Kidney (tissue), 14 donors: ENCODE results near the gene GOLGA6C. TPM values are rescaled to one million over a fixed set of nuclear protein-coding genes. Genes with fewer than 3 reads are reported as not detected.

ENCODE experiments used
- DNase-seq, 5 donors: peaks; one replicate each; pipeline ENCODE4 v3.0.0-alpha.2; 2013 to 2020
- FAIRE-seq: peaks from 2 replicates; lab custom pipeline; 2012; peaks lifted over from hg19 to GRCh38; lab: Jason Lieb, UNC
- H3K27ac ChIP-seq, 2 donors: one replicate each; pipeline ENCODE4 v1.7.0; 2013; ENCODE audit warnings: low read depth in 2 of 2, low read length in 2 of 2, inconsistent platforms in 1 of 2
- H3K27me3 ChIP-seq: one replicate; pipeline ENCODE4 v1.7.1; 2013; ENCODE audit warnings: low read length, inconsistent platforms; ENCODE audit not compliant: control insufficient read depth, insufficient read depth
- H3K36me3 ChIP-seq, 3 donors: one replicate each; pipeline versions ENCODE4 v1.7.0 to v1.7.1; 2013; ENCODE audit warnings: low read length in 3 of 3, control low read depth in 1 of 3, inconsistent platforms in 1 of 3; ENCODE audit not compliant: insufficient read depth in 3 of 3, control insufficient read depth in 2 of 3
- H3K4me1 ChIP-seq, 3 donors: one replicate each; pipeline versions ENCODE4 v1.7.0 to v1.7.1; 2013; ENCODE audit warnings: low read length in 3 of 3, inconsistent platforms in 1 of 3, low read depth in 1 of 3; ENCODE audit not compliant: control insufficient read depth in 2 of 3, insufficient read depth in 2 of 3
- H3K4me3 ChIP-seq, 3 donors: one replicate each; pipeline versions ENCODE4 v1.7.0 to v1.8.1; 2013; ENCODE audit warnings: low read length in 3 of 3, control low read depth in 1 of 3, inconsistent platforms in 1 of 3
- H3K9ac ChIP-seq, 3 donors: one replicate each; pipeline versions ENCODE4 v1.7.0 to v1.7.1; 2013; ENCODE audit warnings: low read length in 3 of 3, control low read depth in 1 of 3, inconsistent platforms in 1 of 3
- H3K9me3 ChIP-seq, 3 donors: one replicate each; pipeline versions ENCODE4 v1.7.0 to v1.7.1; 2013; ENCODE audit warnings: low read length in 3 of 3, control low read depth in 1 of 3, inconsistent platforms in 1 of 3; ENCODE audit not compliant: control insufficient read depth in 2 of 3, insufficient read depth in 1 of 3
- intact Hi-C: fragments of 100-400 bp; cut with DNase I; formaldehyde crosslinking; loops from one replicate; pipeline ENCODE4 v1.11.1; 2022
- polyA plus RNA-seq: library from polyadenylated mRNA; stranded (reverse); fragments of 350-450 nt; fragmentation: Illumina TruSeq; extraction: RNeasy Lipid Tissue Mini Kit (QIAGEN cat#74804); gene quantifications from one replicate; pipeline ENCODE4 v1.2.3, GENCODE V29; 2014; ENCODE audit warnings: low read depth, low replicate concordance; ENCODE audit not compliant: insufficient read depth
- total RNA-seq: library from RNA; stranded (reverse); fragmentation: NEBNext Ultra II Directional; extraction: Animal tissue kit (Norgen Biotek cat#: 25700); gene quantifications from one replicate; pipeline ENCODE4 v1.2.1, GENCODE V29; 2021
- TF ChIP-seq, protein P1 (sequence below): IDR thresholded peaks from 3 replicates; pipeline ENCODE4 v1.5.1; 2012; ENCODE audit warnings: mild to moderate bottlenecking, moderate library complexity, borderline replicate concordance; ENCODE audit not compliant: insufficient read depth; ENCODE audit errors: extremely low read depth
- donor health status: control.
- donor health status: control.
- donor health status: control.
- donor health status: control.
- donor health status: control.
- donor health status: DM: yes; HTN: yes; CAD: no.
- donor health status: Normal renal cell carcinoma (clear cell type).

Gene GOLGA6C
- total and polyA plus RNA-seq, 2 donors from 2014 or later: not detected

DNA sequence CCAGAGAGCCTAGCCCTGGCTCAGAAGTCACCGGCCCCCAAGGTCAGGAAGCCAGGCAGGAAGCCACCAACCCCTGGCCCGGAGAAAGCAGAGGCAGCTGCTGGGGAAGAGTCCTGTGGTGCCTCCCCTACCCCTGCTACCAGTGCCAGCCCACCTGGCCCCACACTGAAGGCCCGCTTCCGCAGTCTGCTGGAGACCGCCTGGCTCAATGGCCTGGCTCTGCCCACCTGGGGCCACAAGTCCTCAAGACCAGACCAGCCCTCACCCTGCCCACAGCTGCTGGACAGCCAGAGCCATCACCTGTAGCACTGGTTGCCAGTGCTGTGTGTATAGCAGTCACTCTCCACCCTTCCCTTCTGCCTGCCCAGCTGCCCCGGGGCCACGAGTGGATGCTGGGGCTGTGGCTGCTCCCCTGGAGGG lies 47.3 kb upstream of the GOLGA6C start:
- H3K9me3 ChIP-seq: no peaks in the 10 kb centered on the region
- no peak overlapping the region for H3K4me3 ChIP-seq
- DNase-seq (no peak), FAIRE-seq (no peak)
- H3K27me3 ChIP-seq: no peaks in the 10 kb centered on the region
- peaks cover 0 to 6% (median 2%) of the 10 kb centered on the region in 3 donors for H3K4me1 ChIP-seq
- no peak overlapping the region for H3K27ac ChIP-seq
- H3K36me3 ChIP-seq: peaks cover 0 to 24% (median 17%) of the 10 kb centered on the region in 3 donors
- H3K9ac ChIP-seq: no peak overlapping the region
- TF ChIP-seq, protein P1, sequence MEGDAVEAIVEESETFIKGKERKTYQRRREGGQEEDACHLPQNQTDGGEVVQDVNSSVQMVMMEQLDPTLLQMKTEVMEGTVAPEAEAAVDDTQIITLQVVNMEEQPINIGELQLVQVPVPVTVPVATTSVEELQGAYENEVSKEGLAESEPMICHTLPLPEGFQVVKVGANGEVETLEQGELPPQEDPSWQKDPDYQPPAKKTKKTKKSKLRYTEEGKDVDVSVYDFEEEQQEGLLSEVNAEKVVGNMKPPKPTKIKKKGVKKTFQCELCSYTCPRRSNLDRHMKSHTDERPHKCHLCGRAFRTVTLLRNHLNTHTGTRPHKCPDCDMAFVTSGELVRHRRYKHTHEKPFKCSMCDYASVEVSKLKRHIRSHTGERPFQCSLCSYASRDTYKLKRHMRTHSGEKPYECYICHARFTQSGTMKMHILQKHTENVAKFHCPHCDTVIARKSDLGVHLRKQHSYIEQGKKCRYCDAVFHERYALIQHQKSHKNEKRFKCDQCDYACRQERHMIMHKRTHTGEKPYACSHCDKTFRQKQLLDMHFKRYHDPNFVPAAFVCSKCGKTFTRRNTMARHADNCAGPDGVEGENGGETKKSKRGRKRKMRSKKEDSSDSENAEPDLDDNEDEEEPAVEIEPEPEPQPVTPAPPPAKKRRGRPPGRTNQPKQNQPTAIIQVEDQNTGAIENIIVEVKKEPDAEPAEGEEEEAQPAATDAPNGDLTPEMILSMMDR: no peak
- intact Hi-C loops: no loop called here

DNA sequence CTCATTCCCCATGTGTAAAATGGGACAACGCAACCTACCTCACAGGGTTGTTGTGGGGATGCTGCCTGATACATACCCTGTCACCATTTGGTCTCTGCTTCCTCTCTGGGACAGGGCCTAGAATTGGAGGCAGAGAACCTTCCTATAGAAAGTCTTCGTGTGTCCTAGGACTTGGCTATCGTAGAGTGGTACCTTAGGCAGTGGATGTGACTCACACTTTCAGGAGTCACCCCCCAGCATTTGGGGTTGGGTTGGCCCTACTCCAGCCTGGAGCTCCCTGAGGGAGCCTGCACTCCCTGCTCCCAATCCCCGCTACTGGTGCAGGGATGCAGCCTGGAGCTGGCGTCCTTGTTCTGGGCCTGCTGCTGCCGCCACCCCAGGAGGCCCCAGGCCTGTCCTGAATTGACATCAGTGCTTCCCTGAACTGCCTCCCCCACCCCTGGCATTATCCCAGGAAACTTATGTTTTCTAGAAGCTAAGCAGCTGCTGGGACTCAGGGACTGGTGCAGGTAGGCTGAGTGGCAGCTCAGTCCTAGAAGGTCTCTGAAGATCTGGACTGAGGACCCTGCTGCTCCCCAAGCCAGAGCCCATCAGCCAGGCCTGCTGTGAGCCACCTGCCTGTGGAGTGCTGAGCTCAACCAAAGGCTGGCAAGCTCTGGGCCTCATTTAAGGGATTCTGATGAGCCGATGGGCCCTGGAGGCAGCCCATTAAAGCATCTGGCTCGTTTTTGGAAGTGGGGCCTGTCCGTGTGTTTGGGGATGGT lies 46.5 kb upstream of the GOLGA6C start:
- Histone ChIP-seq H3K36me3 (peaks cover 0 to 24% (median 17%) of the 10 kb centered on the region in 3 donors), H3K4me1 (peaks cover 0 to 6% (median 2%) of the 10 kb centered on the region in 3 donors), H3K27me3 (no peaks in the 10 kb centered on the region)

DNA sequence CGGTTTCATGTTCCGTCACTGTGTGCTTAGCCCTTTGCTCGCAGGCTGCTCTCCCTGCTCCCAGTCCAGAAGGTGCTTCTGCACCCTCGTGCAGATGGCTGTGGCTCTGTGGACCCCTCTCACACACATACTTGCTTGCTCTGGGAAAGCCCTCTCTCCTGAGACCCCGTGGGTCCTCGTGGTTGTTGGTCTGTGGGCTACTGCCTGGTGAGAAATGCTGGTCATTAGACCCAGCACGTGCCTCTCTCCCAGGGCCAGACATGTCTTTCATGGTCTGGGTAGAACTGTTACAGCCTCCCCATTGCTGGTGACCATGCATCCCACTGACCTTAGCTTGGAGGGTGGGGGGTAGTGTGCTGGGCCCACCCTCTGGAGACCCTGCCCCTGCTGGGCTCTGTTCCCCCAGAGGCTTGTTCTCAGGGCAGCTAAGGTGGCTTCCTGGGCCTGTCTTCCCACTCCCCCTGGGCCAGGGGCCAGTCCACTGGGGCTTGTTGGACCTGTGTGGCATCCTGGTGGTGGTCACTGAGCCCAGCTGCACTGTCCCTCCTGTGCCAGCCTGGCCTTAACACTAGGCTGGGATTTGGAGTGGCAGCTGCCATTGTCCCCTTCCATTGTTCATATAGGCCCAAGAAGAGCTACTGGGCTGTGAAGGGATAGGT lies 45.8 kb upstream of the GOLGA6C start:
- Histone ChIP-seq H3K9ac (no peak overlapping the region), H3K9me3 (no peaks in the 10 kb centered on the region), H3K27me3 (no peaks in the 10 kb centered on the region), H3K36me3 (peaks cover 0 to 24% (median 17%) of the 10 kb centered on the region in 3 donors), H3K4me3 (no peak overlapping the region), H3K27ac (no peak overlapping the region), H3K4me1 (peaks cover 0 to 6% (median 2%) of the 10 kb centered on the region in 3 donors)
- no peak for DNase-seq
- TF ChIP-seq, protein P1: no peak
- intact Hi-C loops: no loop called here
- FAIRE-seq: no peak

More for the DNA sequence above, 46.5 kb upstream of the GOLGA6C start:
- TF ChIP-seq, protein P1: no peak
- H3K9me3 ChIP-seq: no peaks in the 10 kb centered on the region
- FAIRE-seq (no peak), DNase-seq (no peak)
- H3K4me3 ChIP-seq: no peak overlapping the region
- intact Hi-C loops: no loop called here
- no peak overlapping the region for H3K27ac ChIP-seq
- H3K9ac ChIP-seq: no peak overlapping the region
